Measurements from ENCODE around the gene ERAS. TPM values are rescaled to one million over a fixed set of nuclear protein-coding genes. Genes with fewer than 3 reads are reported as not detected.

ERAS gene
- total and polyA plus RNA-seq, 2 experiments from 2014 or later, result 1.3 to 2.4 TPM

- no peak overlapping the region for H3K4me3 ChIP-seq
- H3K79me2 ChIP-seq (replicated peaks; ENCODE audit: insufficient read depth), result no peaks in the 10 kb centered on the region
- no peak overlapping the region for H3K27ac ChIP-seq (ENCODE audit: low read depth)
- Mint-ChIP-seq H3K36me3 (ENCODE audit: low read depth) (no peaks in the 10 kb centered on the region; the same call in 2 of the 3 replicates), H3K27ac (no peak overlapping the region), H3K27me3 (ENCODE audit: insufficient read depth, low read depth, poor library complexity) (peaks cover 4% of the 10 kb centered on the region), H3K9me3 (no peaks in the 10 kb centered on the region; the same call in 1 of the 3 replicates), H3K4me1 (no peaks in the 10 kb centered on the region; the same call in 2 of the 3 replicates), H3K4me3 (no peak overlapping the region)
- H4K20me1 ChIP-seq (replicated peaks; ENCODE audit: insufficient read depth), result no peaks in the 10 kb centered on the region
- TF ChIP-seq EZH2 (IDR thresholded peaks at IDR 0.05; ENCODE audit: low read depth, unreplicated experiment), result no peak
- ATAC-seq, result no peak
- H3K36me3 ChIP-seq (ENCODE audit: insufficient read depth), result no peaks in the 10 kb centered on the region
- H3K9me2 ChIP-seq (ENCODE audit: insufficient read depth), result no peaks in the 10 kb centered on the region
- no peak overlapping the region for H2AFZ ChIP-seq
- H3F3A ChIP-seq (replicated peaks; ENCODE audit: low read depth), result no peaks in the 10 kb centered on the region
- H3K4me2 ChIP-seq, result no peak overlapping the region
- no peak for DNase-seq (ENCODE audit: low spot score)
- H3K4me1 ChIP-seq (ENCODE audit: insufficient read depth), result no peaks in the 10 kb centered on the region
- no peaks in the 10 kb centered on the region for H3K27me3 ChIP-seq (ENCODE audit: insufficient read depth)
These were observed 41.6 kb upstream of the ERAS start for GRCh38 chrX:48784726-48785125.

GRCh38 chrX:48785186-48785539, 41.1 kb upstream of the ERAS start:
- Histone ChIP-seq H2AFZ (no peak overlapping the region), H4K20me1 (replicated peaks; ENCODE audit: insufficient read depth) (no peaks in the 10 kb centered on the region), H3K4me3 (no peak overlapping the region), H3K79me2 (replicated peaks; ENCODE audit: insufficient read depth) (no peaks in the 10 kb centered on the region), H3K27ac (ENCODE audit: low read depth) (no peak overlapping the region), H3K4me2 (no peak overlapping the region), H3K4me1 (ENCODE audit: insufficient read depth) (no peaks in the 10 kb centered on the region), H3F3A (replicated peaks; ENCODE audit: low read depth) (no peaks in the 10 kb centered on the region), H3K9me2 (ENCODE audit: insufficient read depth) (no peaks in the 10 kb centered on the region), H3K36me3 (ENCODE audit: insufficient read depth) (no peaks in the 10 kb centered on the region), H3K27me3 (ENCODE audit: insufficient read depth) (no peaks in the 10 kb centered on the region)
- Mint-ChIP-seq H3K36me3 (ENCODE audit: low read depth) (no peaks in the 10 kb centered on the region; the same call in 2 of the 3 replicates), H3K9me3 (no peaks in the 10 kb centered on the region; the same call in 1 of the 3 replicates), H3K4me3 (no peak overlapping the region), H3K4me1 (no peaks in the 10 kb centered on the region; the same call in 2 of the 3 replicates), H3K27ac (no peak overlapping the region), H3K27me3 (ENCODE audit: insufficient read depth, low read depth, poor library complexity) (peaks cover 4% of the 10 kb centered on the region)
- DNase-seq (ENCODE audit: low spot score) (no peak), ATAC-seq (no peak)
- TF ChIP-seq NANOG (IDR thresholded peaks at IDR 0.05; ENCODE audit: borderline replicate concordance) (no peak), JUNB (IDR thresholded peaks at IDR 0.05; ENCODE audit: unreplicated experiment) (no peak), STAT1 (IDR thresholded peaks at IDR 0.05; ENCODE audit: unreplicated experiment) (no peak), EZH2phosphoT487 (IDR thresholded peaks at IDR 0.05; ENCODE audit: unreplicated experiment) (no peak), REST (IDR thresholded peaks at IDR 0.05; ENCODE audit: unreplicated experiment) (no peak), ZNF114 (CRISPR knock-in tag; IDR thresholded peaks at IDR 0.05) (no peak), EZH2 (IDR thresholded peaks at IDR 0.05; ENCODE audit: low read depth, unreplicated experiment) (no peak), ETS1 (IDR thresholded peaks at IDR 0.05) (no peak), CTCF (conservative IDR thresholded peaks at IDR 0.05; ENCODE audit: low read depth in 2 of 2) (no peak), ZNF462 (CRISPR knock-in tag; IDR thresholded peaks at IDR 0.05) (no peak)
